B cell (primary cell): ENCODE results near the gene CACUL1.

Source experiments
- EZH2 ChIP-seq: IDR thresholded peaks from 2 replicates; pipeline ENCODE4 v1.6.1; 2012; ENCODE audit warnings: borderline replicate concordance, low read depth, mild to moderate bottlenecking, moderate library complexity, low read length; ENCODE audit not compliant: insufficient read depth, poor library complexity, severe bottlenecking
- TF ChIP-seq, protein P1 (sequence below): fragments of 200-600 bp; IDR thresholded peaks from one replicate; pipeline ENCODE4 v1.8.0; 2022; ENCODE audit warnings: antibody characterized with exemption, mild to moderate bottlenecking

DNA sequence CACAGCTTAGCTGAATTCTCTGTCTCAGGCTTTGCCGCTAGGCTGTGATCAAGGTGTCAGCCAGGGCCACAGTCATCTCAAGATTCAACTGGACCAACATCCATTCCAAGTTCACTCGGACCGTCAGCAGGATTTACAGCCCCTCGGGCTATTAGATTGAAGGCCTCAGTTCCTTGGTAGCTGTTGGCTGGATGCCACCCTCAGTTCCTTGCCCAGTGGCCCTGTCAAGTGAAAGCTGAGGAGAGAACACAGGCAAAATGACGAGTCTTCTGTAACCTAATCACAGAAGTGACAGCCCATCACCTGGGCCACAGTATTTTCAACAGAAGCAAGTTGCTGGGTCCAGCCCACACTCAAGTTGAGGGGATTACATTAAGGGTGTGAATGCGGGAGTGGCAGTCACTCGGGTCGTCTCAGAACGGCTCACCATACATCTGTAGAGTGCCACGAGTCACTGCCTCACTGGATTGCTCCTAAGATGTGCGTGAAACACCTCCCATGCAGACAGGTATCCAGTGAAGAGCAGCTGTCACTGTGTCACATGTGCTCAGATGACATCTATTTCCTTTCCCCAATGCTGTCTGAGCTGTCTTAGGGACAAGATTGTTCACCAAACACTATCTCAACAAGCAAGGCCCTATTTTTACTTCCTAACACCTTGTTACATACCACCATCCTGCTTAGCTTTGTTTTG, 80.4 kb downstream of the CACUL1 start:
- TF ChIP-seq, protein P1, sequence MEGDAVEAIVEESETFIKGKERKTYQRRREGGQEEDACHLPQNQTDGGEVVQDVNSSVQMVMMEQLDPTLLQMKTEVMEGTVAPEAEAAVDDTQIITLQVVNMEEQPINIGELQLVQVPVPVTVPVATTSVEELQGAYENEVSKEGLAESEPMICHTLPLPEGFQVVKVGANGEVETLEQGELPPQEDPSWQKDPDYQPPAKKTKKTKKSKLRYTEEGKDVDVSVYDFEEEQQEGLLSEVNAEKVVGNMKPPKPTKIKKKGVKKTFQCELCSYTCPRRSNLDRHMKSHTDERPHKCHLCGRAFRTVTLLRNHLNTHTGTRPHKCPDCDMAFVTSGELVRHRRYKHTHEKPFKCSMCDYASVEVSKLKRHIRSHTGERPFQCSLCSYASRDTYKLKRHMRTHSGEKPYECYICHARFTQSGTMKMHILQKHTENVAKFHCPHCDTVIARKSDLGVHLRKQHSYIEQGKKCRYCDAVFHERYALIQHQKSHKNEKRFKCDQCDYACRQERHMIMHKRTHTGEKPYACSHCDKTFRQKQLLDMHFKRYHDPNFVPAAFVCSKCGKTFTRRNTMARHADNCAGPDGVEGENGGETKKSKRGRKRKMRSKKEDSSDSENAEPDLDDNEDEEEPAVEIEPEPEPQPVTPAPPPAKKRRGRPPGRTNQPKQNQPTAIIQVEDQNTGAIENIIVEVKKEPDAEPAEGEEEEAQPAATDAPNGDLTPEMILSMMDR = no peak
- TF ChIP-seq EZH2 = no peak
